Measurements from ENCODE around the gene MGMT. TPM values are rescaled to one million over a fixed set of nuclear protein-coding genes. Genes with fewer than 3 reads are reported as not detected.

Gene MGMT
- total RNA-seq, 1 experiment from 2014 or later, result 21.1 TPM

DNA sequence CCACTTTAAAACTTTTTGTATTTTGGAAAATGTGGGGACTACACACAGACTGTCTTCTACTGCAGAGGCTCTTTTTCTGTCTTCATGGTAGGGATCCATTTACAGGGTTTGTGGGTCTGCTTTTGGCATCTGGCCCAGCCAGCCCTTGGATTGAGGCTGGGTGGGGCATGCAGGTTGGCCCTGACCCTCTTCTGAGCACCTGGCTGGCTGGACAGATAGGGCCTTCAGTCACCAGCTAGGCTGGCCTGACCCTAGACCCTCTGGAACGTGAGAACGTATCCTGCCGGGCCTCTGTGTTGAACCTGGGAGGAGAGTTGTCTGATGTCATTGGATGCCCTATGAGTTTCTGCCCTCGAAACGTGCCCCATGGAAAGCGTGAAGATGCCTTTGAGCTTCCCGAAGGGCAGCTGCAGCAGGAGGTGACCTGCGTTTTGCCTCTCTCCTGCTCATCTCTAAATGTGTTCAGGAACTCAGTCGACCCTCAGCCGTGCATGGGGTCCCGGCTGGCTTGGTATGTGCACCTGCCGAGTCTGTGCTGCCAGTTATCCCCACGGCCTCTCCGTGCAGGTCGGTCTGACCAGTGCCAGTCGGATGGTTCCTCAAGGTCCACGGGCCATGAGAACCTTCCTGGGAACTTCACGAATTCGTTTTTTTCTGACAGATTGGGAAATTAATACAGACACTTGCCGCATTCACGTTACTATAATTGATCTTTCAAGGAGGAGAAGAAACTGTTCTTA is 74.9 kb downstream of the MGMT start:
- no peak for DNase-seq
- Histone ChIP-seq H3K9me3 (no peaks in the 10 kb centered on the region), H3K4me3 (no peak overlapping the region), H3K36me3 (no peaks in the 10 kb centered on the region), H3K27me3 (no peaks in the 10 kb centered on the region)

DNA sequence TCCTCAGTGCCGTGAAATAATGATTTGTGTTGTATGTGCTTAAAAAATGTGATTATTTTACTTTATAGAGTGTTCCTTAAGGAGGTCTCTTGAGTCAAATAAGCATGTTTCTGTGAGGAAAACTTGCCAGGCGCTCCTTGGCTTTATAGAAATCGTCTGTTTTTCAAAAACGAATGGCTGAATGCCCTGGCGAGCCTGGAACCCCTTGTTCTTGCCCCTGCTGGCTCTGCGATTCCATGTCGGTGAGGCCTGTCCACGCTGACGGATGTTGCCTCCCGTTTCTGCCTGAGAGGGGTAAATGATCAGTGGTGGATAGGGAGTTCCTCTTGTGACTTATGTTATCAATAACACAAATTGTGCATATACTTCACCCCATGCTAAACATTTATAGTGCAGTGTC is 75.5 kb downstream of the MGMT start:
- no peak for DNase-seq
- no peaks in the 10 kb centered on the region for H3K9me3 ChIP-seq
- H3K36me3 ChIP-seq, result no peaks in the 10 kb centered on the region
- no peaks in the 10 kb centered on the region for H3K27me3 ChIP-seq
- no peak overlapping the region for H3K4me3 ChIP-seq

DNA sequence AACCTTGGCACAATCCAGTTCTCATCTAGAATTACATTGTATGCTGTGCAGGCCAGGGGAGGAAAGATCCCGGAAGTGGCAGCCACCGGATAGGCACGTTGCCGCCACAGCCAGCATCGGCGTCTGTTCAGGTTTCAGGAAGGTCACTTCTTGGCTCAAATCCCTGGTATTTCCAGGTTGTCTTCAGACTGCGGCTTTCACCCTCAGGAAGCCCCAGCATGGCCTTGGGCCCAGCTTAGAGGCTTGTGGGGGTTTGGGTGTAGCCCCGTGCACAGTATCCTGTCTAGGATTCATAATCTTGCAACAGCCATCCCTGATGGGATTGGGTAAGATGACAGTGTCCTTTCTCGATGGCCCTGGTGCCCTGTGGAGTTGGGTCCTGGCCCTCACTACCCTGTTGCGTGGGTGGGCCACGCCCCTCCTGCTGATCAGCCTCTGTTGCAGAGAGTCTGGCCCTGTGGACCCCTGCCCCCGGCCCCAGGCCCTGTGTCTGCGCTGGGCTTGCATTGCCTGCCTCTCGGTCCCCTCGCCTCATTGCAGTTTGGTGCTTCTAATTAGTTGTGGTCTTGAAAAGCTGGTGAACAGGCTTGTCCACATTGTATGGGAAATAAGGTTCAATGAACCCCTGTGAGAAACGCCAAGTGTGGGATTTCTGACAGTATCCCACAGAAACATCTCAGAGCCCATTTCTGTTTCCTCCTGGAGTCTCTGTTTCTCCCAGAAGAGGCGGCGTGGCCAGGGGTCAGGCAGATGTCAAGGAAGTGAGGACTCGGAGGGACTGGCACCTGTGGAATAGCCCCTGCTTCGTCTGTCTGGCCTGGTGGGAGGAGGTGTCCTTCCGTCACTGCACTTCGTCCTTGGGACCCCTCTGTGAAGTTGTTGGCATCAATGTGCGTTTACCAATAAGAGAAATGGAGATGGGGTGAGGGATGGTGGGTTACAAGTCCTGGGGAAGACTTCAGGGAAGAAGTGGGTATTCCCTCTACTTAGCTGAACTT is 77.5 kb downstream of the MGMT start:
- no peaks in the 10 kb centered on the region for H3K36me3 ChIP-seq
- H3K9me3 ChIP-seq, result no peaks in the 10 kb centered on the region
- H3K4me3 ChIP-seq, result no peak overlapping the region
- no peak for DNase-seq
- no peaks in the 10 kb centered on the region for H3K27me3 ChIP-seq

DNA sequence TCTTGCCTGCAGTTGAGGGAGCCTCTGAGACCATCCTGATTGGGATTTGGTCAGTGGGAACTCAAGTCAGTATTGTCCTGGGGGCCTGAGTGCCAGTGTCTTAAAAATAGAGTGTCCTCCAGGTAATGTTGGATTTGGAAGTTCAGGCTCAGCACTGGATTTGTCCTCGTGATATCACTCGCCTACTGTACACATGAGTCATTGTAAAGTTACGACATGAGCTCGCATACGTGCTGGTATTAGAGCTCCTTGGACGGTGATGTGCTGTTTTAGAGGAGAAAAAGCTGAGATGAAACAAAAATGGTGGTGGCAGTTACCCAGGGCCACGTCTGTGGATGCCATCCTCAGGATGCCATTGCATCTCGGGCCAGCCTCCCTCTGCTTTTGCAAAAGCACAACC is 78.2 kb downstream of the MGMT start:
- Histone ChIP-seq H3K4me3 (no peak overlapping the region), H3K9me3 (no peaks in the 10 kb centered on the region), H3K27me3 (no peaks in the 10 kb centered on the region), H3K36me3 (no peaks in the 10 kb centered on the region)
- no peak for DNase-seq

DNA sequence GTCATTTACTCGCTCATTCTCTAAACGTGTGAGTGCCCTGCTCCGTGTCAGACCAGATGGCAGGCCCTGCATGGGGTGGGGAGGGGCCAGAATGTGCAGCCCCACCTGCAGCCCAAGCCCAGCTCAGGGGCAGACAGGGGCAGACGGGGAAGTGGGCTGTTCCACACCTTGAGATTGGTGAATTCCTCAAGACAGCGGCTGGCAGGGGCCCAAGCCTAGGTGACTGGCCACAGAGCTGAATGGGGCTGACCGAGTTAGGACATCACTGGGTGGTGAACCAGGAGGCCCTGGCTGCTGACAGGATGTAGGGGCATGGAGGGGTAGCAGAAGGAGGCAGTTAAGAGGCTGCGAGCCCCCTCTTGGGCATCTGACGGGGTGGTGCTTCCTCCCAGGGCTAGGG is 79.1 kb downstream of the MGMT start:
- no peak for DNase-seq
- no peaks in the 10 kb centered on the region for H3K27me3 ChIP-seq
- no peak overlapping the region for H3K4me3 ChIP-seq
- H3K9me3 ChIP-seq, result no peaks in the 10 kb centered on the region
- no peaks in the 10 kb centered on the region for H3K36me3 ChIP-seq

DNA sequence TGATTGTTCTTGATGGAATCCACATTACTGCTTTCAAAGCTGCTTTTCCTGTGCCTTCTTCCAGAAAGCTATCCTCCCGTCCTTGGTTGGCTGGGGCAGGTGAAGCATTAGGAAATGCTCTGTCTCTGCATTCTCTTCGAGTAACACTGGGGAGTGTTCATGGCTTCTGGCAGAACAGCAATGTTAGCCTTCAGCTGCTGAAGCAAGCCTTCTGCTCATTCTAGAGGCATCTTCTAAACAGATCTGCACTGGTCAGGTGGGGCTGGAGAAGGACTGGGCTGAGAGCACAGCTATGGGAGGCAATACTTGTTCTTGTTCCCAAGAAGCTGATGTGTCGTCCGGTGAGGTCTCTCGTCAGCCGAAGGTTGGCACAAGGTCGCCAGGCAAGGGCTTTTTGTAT is 80.6 kb downstream of the MGMT start:
- no peaks in the 10 kb centered on the region for H3K36me3 ChIP-seq
- no peaks in the 10 kb centered on the region for H3K27me3 ChIP-seq
- no peak for DNase-seq
- no peaks in the 10 kb centered on the region for H3K9me3 ChIP-seq
- H3K4me3 ChIP-seq, result no peak overlapping the region

DNA sequence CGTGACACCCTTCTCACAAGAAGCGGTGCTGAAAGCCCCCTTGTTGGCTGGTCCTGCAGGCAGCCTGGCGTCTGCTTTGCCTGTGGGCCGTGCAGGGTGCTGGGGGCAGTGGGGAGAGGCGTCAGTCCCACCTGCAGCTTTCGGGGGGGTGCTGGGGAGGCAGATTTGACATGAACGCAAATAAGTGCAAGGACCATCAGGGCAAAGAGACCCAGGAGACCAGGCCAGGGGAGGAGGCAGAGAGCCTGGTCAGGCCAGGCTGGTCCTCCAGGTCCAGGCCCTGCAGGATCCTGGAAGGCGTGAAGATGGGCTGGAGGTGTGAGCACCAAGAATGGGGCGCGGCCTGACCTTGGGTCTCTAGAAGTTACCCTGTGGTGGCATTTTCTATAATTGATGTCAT is 81.6 kb downstream of the MGMT start:
- Histone ChIP-seq H3K9me3 (no peaks in the 10 kb centered on the region), H3K27me3 (no peaks in the 10 kb centered on the region), H3K36me3 (no peaks in the 10 kb centered on the region), H3K4me3 (no peak overlapping the region)
- DNase-seq, result no peak

DNA sequence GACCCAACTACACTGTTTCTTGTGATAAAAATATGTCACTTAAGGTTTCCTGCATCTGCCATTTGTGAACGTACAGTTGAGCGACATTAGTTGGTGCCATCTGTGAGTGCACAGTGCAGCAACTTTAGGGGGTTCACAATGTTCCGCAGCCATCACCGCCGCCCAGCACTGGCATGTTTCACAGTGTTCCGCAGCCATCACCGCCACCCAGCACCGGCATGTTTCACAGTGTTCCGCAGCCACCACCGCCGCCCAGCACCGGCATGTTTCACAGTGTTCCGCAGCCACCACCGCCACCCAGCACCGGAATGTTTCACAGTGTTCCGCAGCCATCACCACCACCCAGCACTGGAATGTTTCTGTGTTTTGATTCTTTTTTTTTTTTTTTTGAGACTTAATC is 83.0 kb downstream of the MGMT start:
- DNase-seq, result no peak
- H3K27me3 ChIP-seq, result no peaks in the 10 kb centered on the region
- no peaks in the 10 kb centered on the region for H3K9me3 ChIP-seq
- no peaks in the 10 kb centered on the region for H3K36me3 ChIP-seq
- no peak overlapping the region for H3K4me3 ChIP-seq

DNA sequence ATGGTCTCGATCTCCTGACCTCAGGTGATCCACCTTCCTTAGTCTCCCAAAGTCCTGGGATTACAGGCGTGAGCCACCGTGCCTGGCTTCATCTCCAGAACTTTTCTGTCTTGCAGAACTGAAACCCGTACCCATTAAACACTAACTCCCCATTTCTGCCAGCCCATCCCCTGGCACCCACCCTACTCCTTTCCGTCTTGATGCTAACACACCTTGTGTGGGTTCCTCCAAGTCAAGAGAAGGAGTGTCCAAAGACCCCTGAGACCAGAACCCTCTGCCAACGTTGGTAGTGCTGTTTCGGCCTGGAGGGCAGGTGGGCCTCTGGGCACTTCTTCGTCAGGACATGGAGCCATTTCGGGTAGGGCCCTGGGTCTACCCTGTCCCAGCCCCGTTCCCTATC is 83.6 kb downstream of the MGMT start:
- no peaks in the 10 kb centered on the region for H3K36me3 ChIP-seq
- no peak overlapping the region for H3K4me3 ChIP-seq
- H3K9me3 ChIP-seq, result no peaks in the 10 kb centered on the region
- no peaks in the 10 kb centered on the region for H3K27me3 ChIP-seq
- DNase-seq, result no peak

DNA sequence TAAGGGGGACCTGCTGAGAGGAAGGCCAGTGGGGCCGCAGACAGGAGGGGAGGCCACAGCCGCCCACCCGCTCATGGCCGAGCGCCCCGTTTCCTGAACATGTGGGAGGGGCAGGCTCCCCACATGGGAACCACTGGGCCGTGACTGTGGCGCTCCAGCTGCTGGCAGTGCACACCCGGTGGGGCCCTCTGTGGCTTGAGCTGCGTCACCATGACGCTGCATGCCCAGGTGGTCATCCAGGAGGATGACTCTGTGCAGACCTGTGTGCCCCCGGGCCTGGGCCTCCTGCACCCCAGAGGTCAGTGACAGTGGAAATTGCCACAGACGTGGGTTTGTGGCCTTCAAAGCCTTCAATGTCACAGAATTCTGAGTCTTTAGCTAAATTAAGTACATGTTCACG is 85.1 kb downstream of the MGMT start:
- H3K4me3 ChIP-seq, result no peak overlapping the region
- H3K27me3 ChIP-seq, result no peaks in the 10 kb centered on the region
- H3K36me3 ChIP-seq, result no peaks in the 10 kb centered on the region
- DNase-seq, result no peak
- H3K9me3 ChIP-seq, result no peaks in the 10 kb centered on the region

DNA sequence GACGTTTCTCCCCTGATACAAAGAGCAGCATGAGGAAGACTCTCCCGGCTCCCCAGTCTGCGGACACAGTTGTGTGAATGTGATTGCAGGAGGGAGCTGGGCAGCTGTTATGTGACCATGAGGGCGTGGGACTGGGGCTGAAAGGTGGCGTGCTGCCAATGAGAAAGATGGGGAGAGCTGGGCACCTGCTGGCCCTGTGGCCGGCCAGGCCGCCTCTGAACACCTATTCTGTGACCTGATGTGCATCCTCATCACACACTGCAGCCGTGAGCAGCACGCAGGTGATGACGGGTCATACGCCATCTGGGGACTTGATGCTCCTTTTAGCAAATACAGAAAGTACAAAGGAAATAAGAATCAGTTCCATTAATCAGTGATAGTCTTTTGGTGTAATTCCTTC is 86.9 kb downstream of the MGMT start:
- H3K27me3 ChIP-seq, result no peaks in the 10 kb centered on the region
- no peaks in the 10 kb centered on the region for H3K9me3 ChIP-seq
- DNase-seq, result no peak
- no peak overlapping the region for H3K4me3 ChIP-seq
- no peaks in the 10 kb centered on the region for H3K36me3 ChIP-seq

DNA sequence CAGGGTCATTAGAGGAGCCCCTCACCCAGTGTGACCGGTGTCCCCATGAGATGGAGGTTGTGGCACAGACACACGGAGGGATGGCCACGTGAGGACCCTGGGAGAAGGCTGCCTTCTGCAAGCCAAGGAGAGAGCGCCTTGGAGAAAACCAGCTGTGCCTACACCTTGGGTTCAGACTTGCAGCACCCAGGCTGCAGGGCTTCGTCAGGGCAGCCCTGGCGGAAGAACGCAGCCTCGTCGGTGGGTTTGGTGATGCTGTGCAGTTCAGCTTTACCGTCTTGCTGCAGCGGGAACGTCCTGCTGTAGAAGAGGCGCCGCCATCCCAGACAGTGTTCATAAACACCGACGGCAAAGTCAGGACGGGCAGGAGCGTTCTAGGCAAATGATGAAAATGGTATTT is 89.3 kb downstream of the MGMT start:
- H3K9me3 ChIP-seq, result no peaks in the 10 kb centered on the region
- no peak for DNase-seq
- no peak overlapping the region for H3K4me3 ChIP-seq
- H3K27me3 ChIP-seq, result no peaks in the 10 kb centered on the region
- H3K36me3 ChIP-seq, result no peaks in the 10 kb centered on the region

DNA sequence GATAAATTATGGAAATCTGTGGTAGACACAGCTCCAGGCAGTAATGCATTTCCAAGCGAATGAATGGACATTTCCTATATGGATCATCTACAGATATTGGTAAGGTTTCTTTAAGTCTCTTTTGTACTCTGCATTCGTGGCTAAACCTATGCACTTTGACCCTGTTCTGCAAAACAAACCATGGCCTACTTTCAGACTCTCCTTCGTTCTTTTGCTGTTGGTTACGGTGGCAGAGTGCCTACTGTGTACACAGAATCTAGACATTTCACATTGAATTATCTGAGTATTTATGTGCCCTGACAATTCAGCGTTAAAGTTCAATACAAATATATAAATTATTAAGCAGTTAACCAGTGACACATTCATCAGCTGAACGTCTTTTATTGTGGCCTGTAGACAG is 93.3 kb downstream of the MGMT start:
- Histone ChIP-seq H3K4me3 (no peak overlapping the region), H3K27me3 (no peaks in the 10 kb centered on the region), H3K9me3 (no peaks in the 10 kb centered on the region), H3K36me3 (no peaks in the 10 kb centered on the region)
- DNase-seq, result no peak

DNA sequence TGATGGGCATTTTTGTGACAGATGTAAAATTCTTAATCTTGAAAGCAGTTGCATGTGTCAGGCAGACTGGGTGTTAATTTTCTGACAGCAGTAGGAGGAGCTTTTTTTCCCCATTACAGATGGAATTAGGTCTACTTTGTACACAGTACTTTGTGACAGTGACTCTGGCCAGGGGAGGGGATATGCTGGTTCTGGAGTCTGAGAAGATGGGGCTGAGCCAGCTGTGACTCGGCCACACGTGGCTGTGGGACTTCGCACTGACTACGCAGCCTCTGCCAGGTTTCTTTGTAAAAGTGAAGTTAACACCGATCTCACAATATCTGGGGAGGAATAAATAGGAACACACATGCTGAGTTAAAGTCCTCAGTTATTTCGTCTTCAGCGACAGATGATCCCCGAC is 95.4 kb downstream of the MGMT start:
- no peak for DNase-seq
- Histone ChIP-seq H3K9me3 (no peaks in the 10 kb centered on the region), H3K36me3 (no peaks in the 10 kb centered on the region), H3K27me3 (no peaks in the 10 kb centered on the region), H3K4me3 (no peak overlapping the region)

DNA sequence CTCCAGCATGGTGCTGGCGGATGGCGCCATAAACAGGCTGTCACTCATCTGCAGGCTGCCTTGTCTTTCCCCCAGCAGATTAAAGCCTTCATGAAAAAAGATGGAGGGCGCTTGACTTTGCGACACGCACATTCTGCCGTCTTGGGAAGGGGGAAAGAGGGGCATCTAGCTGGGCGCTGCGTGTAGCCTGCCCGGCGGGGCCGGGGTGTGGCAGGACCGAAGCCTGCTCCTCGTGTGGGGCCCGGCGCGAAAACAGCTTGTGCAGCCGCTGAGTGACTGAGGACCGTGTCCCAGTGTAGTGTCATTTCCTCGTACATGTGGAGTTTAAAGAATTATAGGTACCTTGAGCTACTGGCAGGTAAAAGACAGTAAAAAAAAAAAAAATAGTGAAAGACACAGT is 97.9 kb downstream of the MGMT start:
- Histone ChIP-seq H3K36me3 (no peaks in the 10 kb centered on the region), H3K27me3 (no peaks in the 10 kb centered on the region), H3K9me3 (no peaks in the 10 kb centered on the region), H3K4me3 (no peak overlapping the region)
- DNase-seq, result no peak

DNA sequence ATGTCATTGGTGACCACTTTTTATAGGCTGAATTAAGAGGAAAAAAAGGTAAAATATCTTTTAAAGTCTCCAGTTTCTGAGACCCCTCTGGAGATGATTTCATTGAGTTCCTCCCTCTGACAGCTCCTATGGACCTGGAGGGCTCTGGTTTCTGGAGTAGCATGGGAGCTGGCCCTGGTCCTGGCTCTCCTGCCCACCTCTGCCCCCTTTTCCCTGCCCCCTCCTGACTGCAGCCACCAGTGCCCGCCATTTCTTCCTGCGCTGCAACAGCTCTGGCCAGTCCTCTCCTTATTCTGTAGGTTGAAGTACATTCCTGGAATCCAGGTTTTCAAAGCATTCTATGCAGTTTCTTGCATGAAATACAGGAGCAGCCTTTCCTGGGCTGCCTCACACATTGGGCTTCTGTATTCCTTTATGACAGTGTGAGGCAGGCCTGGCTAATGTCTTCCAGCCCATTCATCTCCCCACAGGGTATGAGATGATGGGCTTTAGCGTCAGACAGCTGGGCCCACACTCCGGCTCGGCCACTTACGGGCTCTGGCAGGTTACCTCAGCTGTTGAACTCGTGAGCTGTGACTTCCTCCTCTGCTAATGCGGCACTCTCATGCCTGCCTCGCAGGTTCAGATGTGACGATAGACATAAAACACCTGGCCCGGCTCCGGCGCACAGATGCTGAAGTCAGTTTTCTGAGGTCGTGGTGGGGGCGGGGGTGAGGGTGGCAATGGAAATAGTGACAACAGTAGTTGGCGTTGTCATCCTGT is 101.7 kb downstream of the MGMT start:
- Histone ChIP-seq H3K36me3 (no peaks in the 10 kb centered on the region), H3K9me3 (no peaks in the 10 kb centered on the region), H3K27me3 (no peaks in the 10 kb centered on the region), H3K4me3 (no peak overlapping the region)
- DNase-seq, result no peak

DNA sequence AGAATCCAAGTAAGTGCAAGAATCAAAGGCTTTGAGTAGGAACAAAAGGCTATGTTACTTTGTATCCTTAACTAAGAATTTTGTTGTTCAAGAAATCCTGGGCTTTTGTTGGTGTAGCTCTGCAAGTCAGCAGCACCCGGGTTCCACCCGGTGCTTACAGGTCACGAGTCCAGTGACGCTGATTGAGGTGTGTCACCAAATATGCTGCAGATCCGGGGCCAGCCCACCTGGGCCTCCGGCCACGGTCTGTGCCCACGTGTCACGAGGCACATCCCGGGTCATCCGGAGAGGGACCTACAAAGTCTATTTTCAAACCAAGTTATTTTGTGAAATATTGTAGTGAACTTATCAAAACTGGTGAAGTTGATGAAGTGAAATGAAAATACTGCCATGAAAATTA is 103.1 kb downstream of the MGMT start:
- Histone ChIP-seq H3K9me3 (no peaks in the 10 kb centered on the region), H3K27me3 (no peaks in the 10 kb centered on the region)

More for the DNA sequence above, 103.1 kb downstream of the MGMT start:
- Histone ChIP-seq H3K36me3 (no peaks in the 10 kb centered on the region), H3K4me3 (no peak overlapping the region)
- no peak for DNase-seq

Measured in MG63 (cell line).